Gastrocnemius medialis (tissue), 4 donors: ENCODE results near the gene GALNT9.

Experiments used
- POLR2A ChIP-seq, 2 donors: fragments of 450-650 bp; IDR thresholded peaks; one replicate each; pipeline ENCODE4 v1.6.1; 2017; ENCODE audit warnings: antibody characterized with exemption in 2 of 2, mild to moderate bottlenecking in 2 of 2, moderate library complexity in 2 of 2
- TF ChIP-seq, protein P1 (sequence below), 5 experiments: fragments of 450-650 bp in 3 of 5; fragments of 200-600 bp in 2 of 5; sonication (generic) in 2 of 5; IDR thresholded peaks in 4 of 5; conservative IDR thresholded peaks in 1 of 5; 1 replicate in 4 of 5; 2 replicates in 1 of 5; pipeline ENCODE4 v1.5.1; 2016 to 2019; ENCODE audit warnings: antibody characterized with exemption in 5 of 5, mild to moderate bottlenecking in 3 of 5, moderate library complexity in 3 of 5

DNA sequence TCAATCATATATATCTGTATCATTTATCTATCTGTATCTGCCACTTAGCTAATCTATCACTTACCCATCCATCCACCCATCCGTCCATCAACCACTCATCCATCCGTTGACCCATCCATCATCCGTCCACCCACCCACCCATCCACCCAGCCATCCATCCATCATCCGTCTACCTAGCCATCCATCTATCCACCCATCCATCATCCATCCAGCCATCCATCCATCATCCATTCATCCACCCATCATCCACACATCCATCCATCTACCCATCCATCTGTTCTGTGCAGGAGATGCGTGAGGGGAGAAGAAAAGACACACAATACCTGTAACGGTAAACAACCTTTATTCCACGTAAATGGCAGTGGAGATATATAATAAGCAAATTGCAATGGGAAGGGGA is 165.0 kb downstream of the GALNT9 start:
- TF ChIP-seq, protein P1, sequence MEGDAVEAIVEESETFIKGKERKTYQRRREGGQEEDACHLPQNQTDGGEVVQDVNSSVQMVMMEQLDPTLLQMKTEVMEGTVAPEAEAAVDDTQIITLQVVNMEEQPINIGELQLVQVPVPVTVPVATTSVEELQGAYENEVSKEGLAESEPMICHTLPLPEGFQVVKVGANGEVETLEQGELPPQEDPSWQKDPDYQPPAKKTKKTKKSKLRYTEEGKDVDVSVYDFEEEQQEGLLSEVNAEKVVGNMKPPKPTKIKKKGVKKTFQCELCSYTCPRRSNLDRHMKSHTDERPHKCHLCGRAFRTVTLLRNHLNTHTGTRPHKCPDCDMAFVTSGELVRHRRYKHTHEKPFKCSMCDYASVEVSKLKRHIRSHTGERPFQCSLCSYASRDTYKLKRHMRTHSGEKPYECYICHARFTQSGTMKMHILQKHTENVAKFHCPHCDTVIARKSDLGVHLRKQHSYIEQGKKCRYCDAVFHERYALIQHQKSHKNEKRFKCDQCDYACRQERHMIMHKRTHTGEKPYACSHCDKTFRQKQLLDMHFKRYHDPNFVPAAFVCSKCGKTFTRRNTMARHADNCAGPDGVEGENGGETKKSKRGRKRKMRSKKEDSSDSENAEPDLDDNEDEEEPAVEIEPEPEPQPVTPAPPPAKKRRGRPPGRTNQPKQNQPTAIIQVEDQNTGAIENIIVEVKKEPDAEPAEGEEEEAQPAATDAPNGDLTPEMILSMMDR (IDR thresholded peaks at IDR 0.05 in 4 of 5, conservative IDR thresholded peaks at IDR 0.05 in 1 of 5): no peak
- no peak for TF ChIP-seq POLR2A (IDR thresholded peaks at IDR 0.05)
